ENCODE data around the gene COL4A1. TPM values are rescaled to one million over a fixed set of nuclear protein-coding genes. Genes with fewer than 3 reads are reported as not detected.

Gene COL4A1
- polyA plus RNA-seq, 1 donor (not counting 4 experiments of a cell fraction or from before 2014, with no cell fraction given) = 22.3 TPM

DNA sequence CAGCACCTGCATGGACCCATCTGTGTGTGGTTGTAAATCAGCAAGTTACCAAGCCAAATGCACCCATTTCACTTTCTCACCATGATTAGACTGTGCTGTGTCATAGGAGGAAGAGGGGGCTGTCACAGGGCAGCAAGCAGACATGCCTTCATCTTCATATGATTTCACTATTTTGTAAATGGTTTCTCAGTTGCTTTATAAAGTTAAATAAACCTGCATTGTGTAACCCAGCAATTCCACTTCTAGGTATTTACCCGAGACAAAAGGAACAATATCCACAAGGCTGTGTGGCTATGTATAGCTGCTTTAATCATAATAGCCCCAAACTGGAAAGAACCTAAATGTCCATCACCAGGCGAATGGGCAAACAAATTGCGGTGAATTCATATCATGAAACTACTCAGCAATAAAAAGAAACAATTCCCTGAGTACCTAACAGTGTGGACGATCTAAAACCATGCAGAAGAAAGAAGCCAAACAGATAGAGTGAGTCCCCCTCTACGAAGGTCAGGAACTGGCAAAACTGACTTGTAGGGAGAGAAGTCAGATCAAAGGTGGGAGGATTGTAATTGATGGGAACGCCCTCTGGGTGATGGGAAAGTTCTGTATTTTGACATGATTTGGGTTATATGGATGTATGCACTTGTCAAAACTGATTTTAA, 185.4 kb downstream of the COL4A1 start:
- H4K20me1 ChIP-seq (ENCODE audit: control insufficient read depth, extremely low read depth, insufficient read depth, low read length) = no peaks in the 10 kb centered on the region
- TF ChIP-seq EZH2 (IDR thresholded peaks at IDR 0.05; ENCODE audit: low read length) (no peak), CTCF (optimal IDR thresholded peaks at IDR 0.05 in 1 of 3, IDR thresholded peaks at IDR 0.05 in 1 of 3, conservative IDR thresholded peaks at IDR 0.05 in 1 of 3; ENCODE audit: extremely low read depth in 1 of 3, insufficient read depth in 2 of 3, low read length in 3 of 3) (no peak)
- dilution Hi-C loops (cut with MboI; ENCODE audit: extremely low pct_ligation_motif_present, low sequenced_read_pairs) = no loop called here
- H3K36me3 ChIP-seq (ENCODE audit: control insufficient read depth in 2 of 2, extremely low read depth in 1 of 2, insufficient read depth in 2 of 2, low read length in 2 of 2) = no peaks in the 10 kb centered on the region
- no peaks in the 10 kb centered on the region for H3K27me3 ChIP-seq (ENCODE audit: control insufficient read depth, extremely low read depth, insufficient read depth, low read length)
- DNase-seq (ENCODE audit: low read depth, low spot score) = no peak
- H3K9me1 ChIP-seq (ENCODE audit: control insufficient read depth, extremely low read depth, insufficient read depth, low read length) = no peaks in the 10 kb centered on the region
- no peak for FAIRE-seq
- H3K4me3 ChIP-seq (ENCODE audit: control insufficient read depth in 2 of 3, extremely low read depth in 1 of 3, insufficient read depth in 2 of 3, low read depth in 1 of 3, low read length in 3 of 3) = no peak overlapping the region
- no peak overlapping the region for H3K27ac ChIP-seq (ENCODE audit: control insufficient read depth, insufficient read depth, low read length)
- H3K9me3 ChIP-seq (ENCODE audit: control insufficient read depth, low read depth, low read length) = no peaks in the 10 kb centered on the region
- H2AFZ ChIP-seq (ENCODE audit: control insufficient read depth, low read length) = no peak overlapping the region
- no peak overlapping the region for H3K4me2 ChIP-seq (ENCODE audit: control insufficient read depth, extremely low read depth, insufficient read depth, low read depth, low read length)
- no peaks in the 10 kb centered on the region for H3K79me2 ChIP-seq (ENCODE audit: control insufficient read depth, insufficient read depth, low read length)
- peaks cover 20% of the 10 kb centered on the region for H3K4me1 ChIP-seq (ENCODE audit: control insufficient read depth, extremely low read depth, insufficient read depth, low read length)
- H3K9ac ChIP-seq (ENCODE audit: control insufficient read depth, extremely low read depth, insufficient read depth, low read length) = no peak overlapping the region

DNA sequence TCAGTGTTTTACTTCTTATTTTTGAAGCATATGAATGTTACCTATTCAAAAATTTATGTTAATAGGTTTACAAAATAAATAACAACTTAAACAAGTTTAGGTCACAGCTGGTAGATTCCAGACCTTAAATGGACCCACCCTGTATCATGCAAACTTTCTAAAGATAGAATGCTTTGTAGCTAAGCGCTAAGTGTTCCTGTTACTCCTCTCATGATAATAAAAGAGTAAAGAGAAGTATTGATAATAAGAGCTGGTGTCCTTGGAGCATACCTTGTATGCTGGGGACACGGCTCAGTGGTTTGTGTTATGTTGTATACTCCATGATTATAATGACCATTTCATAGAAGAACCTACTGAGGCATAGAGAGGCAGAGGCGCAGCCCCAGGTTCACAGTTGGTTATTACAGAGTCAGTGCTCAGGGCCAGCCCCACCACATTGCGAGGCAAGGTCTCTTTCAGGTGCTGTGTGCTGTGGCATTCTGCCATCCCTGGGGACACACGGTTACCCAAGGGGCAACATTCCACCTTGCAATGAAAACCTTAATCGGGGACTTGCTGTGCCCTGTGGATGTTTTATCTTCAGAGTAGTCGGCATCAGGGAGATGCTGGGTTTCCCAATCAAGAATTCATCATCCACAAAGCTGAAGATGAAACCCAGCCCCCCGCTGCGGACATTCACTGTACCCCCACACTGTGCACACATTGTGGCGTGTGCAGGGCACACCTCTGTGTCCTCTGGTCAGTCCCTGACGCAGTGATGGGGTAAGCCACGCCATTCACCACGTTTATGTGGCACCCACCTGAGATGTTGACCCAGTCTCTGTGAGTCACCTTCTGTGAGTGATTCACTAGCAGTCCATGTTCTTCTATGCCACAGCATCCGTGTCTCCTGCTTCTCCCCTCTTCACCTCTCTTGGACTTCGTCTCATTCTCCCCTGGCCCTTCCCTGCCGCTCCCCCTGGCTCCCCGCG, 186.7 kb downstream of the COL4A1 start:
- no peak overlapping the region for H3K27ac ChIP-seq (ENCODE audit: control insufficient read depth, insufficient read depth, low read length)
- no peak for DNase-seq (ENCODE audit: low read depth, low spot score)
- no peak for FAIRE-seq
- no peak overlapping the region for H3K4me2 ChIP-seq (ENCODE audit: control insufficient read depth, extremely low read depth, insufficient read depth, low read depth, low read length)
- dilution Hi-C loops (cut with MboI; ENCODE audit: extremely low pct_ligation_motif_present, low sequenced_read_pairs) = no loop called here
- no peaks in the 10 kb centered on the region for H3K9me3 ChIP-seq (ENCODE audit: control insufficient read depth, low read depth, low read length)
- no peaks in the 10 kb centered on the region for H4K20me1 ChIP-seq (ENCODE audit: control insufficient read depth, extremely low read depth, insufficient read depth, low read length)
- peak overlapping the region; percentile 27 for H2AFZ ChIP-seq (ENCODE audit: control insufficient read depth, low read length)
- H3K9ac ChIP-seq (ENCODE audit: control insufficient read depth, extremely low read depth, insufficient read depth, low read length) = no peak overlapping the region
- no peak overlapping the region for H3K4me3 ChIP-seq (ENCODE audit: control insufficient read depth in 2 of 3, extremely low read depth in 1 of 3, insufficient read depth in 2 of 3, low read depth in 1 of 3, low read length in 3 of 3)
- peaks cover 8% of the 10 kb centered on the region for H3K4me1 ChIP-seq (ENCODE audit: control insufficient read depth, extremely low read depth, insufficient read depth, low read length)
- H3K36me3 ChIP-seq (ENCODE audit: control insufficient read depth in 2 of 2, extremely low read depth in 1 of 2, insufficient read depth in 2 of 2, low read length in 2 of 2) = no peaks in the 10 kb centered on the region
- TF ChIP-seq EZH2 (IDR thresholded peaks at IDR 0.05; ENCODE audit: low read length) (no peak), CTCF (optimal IDR thresholded peaks at IDR 0.05 in 1 of 3, IDR thresholded peaks at IDR 0.05 in 1 of 3, conservative IDR thresholded peaks at IDR 0.05 in 1 of 3; ENCODE audit: extremely low read depth in 1 of 3, insufficient read depth in 2 of 3, low read length in 3 of 3) (no peak)
- H3K9me1 ChIP-seq (ENCODE audit: control insufficient read depth, extremely low read depth, insufficient read depth, low read length) = no peaks in the 10 kb centered on the region
- H3K27me3 ChIP-seq (ENCODE audit: control insufficient read depth, extremely low read depth, insufficient read depth, low read length) = no peaks in the 10 kb centered on the region
- H3K79me2 ChIP-seq (ENCODE audit: control insufficient read depth, insufficient read depth, low read length) = no peaks in the 10 kb centered on the region

Measured in keratinocyte (primary cell).